Stimulated activated CD4-positive, alpha-beta T cell treated with anti-CD3 and anti-CD28 coated beads, Interleukin-4, amount 100 ng/mL, for 4 hours (primary cell): ENCODE data around the gene SGCA.

Experiments
- DNase-seq, 2 experiments: peaks; one replicate each; pipeline ENCODE4 v3.0.0-alpha.2; 2020

SGCA gene

DNA sequence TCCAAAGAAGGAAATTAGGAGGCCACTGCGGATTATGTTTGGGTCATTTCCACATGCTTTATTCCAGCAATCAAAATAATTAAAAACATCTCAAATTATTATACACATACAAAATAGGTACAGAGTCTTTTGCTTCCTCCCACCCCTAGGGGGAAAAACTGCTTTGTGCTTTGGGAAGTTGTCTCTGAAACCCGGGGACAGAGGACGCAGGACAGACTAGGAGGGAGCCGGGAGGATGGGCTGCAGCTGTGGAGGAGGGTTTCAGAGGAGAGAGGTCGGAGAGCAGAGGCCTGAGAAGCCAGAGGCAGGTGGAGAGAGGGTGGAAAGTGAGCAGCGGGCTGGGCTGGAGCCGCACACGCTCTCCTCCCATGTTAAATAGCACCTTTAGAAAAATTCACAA, 18.3 kb downstream of the SGCA start:
- DNase-seq = no peak

DNA sequence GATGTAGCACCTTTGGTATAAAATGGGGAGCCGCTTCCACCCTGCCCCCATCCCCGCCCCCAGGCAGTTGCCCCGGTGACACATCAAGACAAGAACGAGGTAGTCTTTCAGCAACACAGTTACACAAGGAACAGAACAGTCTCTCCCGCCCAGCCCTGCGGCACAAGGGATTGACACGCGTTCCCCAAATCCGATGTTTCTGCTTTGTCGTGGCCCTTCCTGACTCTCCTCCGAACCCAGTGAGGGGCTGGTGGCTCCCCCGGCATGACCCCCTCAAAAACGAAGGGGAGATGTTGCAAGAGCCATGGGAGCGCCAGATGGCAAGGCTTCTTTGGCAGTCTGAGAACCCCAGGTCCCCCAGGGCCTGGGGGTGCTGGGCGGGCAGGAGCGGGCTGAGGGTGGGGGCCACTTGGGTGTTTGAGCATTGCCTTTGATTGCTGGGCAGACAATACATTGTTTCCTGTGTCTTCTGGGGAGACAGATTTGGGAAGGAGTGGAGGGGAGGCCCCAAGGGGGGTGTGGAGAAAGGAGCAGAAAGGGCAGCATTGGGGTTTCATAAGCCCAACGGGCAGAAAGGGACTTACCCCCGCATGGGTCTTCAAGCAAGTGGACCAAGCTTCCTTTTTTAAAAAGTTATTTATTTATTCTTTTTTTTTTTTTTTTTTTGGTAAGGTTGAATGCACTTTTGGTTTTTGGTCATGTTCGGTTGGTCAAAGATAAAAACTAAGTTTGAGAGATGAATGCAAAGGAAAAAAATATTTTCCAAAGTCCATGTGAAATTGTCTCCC, 19.0 kb downstream of the SGCA start:
- no peak for DNase-seq

DNA sequence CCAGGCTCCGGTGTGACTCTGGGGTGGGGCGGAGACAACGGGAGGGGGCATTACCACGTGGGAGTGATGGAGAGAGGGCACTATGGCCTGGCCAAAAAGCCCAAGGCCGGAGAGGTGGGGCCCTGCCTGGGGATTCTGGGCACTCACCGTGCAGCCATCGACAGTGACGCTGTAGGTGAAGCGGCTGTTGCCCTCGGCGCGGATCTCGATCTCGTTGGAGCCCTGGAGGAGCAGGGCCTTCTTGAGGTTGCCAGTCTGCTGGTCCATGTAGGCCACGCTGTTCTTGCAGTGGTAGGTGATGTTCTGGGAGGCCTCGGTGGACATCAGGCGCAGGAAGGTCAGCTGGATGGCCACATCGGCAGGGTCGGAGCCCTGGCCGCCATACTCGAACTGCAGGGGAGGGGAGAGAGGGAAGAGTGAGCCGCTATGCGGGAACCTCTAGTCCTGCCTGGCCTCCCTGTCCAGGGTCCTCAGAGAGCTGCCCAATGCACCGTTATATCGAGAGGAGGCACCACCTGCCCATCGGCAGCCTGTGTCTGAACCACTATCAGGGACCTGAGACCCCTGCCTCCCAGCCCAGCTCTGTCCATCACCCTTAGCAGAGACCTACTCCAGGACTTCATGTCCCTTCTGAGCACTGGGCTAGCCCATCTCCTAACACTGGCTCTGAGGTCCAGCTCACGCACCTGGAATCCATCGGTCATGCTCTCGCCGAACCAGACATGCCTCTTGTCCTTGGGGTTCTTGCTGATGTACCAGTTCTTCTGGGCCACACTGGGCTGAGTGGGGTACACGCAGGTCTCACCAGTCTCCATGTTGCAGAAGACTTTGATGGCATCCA, 20.0 kb downstream of the SGCA start:
- DNase-seq = no peak

DNA sequence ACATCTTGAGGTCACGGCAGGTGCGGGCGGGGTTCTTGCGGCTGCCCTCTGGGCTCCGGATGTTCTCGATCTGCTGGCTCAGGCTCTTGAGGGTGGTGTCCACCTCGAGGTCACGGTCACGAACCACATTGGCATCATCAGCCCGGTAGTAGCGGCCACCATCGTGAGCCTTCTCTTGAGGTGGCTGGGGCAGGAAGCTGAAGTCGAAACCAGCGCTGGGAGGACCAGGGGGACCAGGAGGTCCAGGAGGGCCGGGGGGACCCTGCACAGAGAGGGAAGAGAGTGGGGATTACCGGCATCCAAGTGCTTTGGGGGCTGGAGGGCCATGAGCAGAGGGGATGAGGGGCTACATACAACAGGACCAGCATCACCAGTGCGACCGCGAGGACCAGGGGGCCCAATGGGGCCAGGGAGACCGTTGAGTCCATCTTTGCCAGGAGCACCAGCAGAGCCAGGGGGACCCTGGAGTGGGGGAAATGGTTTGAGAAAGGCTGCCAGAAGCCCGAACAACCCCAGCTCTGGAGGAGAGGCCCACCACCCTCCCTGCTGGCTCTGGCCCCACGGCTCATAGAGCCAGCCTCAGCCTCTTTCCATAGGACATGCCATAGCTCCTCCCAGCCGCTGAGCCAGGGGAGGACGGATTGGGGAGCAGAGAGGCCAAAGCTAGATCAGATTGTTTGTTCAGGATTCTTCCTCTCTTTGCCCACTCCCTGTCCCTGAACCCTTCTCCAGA, 21.0 kb downstream of the SGCA start:
- no peak for DNase-seq

DNA sequence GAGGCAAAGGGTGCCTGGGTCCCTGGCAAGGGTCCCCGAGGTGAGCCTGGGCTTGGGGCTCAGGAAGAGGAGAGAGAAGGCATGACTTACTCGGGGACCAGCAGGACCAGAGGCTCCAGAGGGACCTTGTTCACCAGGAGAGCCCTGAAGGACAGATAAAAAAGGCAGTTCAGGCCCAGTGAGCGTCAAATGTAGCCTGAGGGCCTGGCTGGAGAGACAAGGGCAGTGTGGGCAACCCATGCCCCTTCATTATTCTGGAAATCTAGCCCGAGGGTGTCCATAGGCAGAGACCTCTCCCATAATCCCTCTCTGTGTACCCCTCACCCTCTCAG, 21.6 kb downstream of the SGCA start:
- no peak for DNase-seq

DNA sequence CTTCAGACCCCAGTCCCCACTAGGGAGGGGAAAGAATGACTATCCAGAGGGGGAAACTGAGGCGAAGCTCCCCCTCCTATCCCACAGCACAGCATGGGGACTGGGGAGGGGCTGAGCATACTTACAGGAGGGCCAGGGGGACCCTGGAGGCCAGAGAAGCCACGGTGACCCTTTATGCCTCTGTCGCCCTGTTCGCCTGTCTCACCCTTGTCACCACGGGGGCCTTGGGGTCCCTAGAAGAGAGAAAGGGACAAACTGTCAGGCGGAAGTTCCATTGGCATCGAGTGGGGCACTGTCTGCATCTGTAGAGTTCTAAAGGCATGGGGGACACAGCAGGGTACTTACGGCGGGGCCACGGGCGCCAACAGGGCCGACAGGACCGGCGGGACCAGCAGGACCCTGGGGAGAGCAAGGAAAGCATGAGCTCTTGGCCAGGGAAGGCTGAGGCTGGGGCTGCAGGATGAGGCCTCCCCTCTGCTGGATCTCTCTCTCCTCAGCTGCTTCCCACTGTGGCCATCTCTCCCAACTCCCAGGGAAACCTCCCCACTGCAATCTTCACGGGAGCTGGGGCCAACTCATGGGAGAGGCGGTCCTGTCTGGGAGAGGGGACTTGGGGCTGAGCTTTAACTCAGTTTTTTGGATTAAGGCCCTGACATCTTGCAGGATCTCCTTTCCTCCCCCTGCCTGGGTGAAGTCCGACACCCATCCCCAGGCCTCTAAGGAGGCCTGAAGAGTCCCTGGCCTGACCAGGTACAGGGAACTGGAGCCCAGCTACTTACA, 22.1 kb downstream of the SGCA start:
- DNase-seq = no peak

DNA sequence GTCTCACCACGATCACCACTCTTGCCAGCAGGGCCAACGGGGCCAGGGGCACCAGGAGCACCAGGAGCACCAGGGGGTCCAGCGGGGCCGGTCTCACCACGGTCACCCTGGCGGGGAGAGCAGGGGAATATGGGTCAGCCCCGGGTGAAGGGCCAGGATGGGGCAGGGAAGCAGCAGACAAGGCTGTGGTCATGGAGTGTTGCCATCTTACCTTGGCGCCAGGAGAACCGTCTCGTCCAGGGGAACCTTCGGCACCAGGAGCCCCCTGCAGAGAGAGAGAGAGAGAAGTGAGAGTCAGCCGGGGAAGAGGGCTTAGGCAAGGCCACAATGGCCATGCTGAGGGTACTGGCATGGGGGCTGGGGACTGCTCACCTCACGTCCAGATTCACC, 22.7 kb downstream of the SGCA start:
- no peak for DNase-seq

DNA sequence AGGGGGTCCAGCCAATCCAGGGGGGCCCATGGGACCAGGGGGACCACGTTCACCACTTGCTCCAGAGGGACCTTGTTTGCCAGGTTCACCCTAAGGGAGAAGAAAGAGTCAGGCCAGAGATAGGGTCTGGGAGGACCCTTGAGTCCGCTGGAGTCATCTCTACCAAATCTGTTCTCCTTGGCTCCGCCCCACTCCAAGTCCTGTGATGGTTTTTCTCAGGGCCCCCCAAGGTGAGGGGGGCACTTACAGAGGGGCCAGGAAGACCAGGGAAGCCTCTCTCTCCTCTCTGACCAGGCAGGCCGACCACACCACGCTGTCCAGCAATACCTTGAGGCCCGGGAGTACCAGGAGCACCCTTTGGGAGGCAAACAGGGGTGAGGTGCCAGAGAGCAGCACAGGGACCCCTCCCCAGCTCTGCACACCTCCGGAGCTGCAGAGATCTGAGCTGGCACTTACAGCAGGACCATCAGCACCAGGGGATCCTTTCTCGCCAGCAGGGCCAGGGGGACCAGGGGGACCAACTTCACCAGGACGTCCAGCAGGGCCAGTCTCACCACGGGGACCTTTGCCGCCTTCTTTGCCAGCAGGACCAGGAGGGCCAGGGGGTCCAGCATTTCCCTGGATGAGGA, 23.2 kb downstream of the SGCA start:
- no peak for DNase-seq

DNA sequence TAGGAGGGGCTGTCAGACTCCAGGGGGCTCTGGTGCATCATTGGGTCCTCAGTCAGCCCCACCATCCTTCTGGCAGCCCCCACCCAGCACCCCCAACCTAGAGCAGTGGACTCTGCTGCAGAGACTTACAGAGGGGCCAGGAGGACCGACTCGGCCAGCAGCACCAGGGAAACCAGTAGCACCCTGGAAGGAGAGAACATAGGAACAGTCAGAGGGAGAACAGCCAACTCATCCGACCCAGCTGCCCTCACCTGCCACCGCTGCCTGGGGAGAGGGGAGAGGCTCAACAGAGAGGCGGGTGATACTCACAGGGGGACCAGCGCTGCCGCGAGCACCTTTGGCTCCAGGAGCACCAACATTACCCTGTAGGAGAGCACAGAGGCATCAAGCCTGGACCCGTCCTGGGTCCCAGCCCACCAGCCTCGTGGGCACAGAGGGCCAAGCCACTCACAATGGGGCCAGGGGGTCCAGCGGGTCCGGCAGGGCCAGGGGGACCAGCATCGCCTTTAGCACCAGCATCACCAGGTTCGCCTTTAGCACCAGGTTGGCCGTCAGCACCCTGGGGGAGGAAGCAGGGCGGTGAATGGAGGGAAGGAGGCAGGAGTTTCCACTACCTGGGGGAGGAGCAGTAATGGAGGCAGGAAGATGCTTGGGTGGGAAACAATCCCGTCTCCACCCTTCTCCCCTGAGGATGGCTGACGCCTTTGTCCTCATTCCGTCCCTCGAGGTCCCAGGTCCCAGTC, 23.9 kb downstream of the SGCA start:
- no peak for DNase-seq

DNA sequence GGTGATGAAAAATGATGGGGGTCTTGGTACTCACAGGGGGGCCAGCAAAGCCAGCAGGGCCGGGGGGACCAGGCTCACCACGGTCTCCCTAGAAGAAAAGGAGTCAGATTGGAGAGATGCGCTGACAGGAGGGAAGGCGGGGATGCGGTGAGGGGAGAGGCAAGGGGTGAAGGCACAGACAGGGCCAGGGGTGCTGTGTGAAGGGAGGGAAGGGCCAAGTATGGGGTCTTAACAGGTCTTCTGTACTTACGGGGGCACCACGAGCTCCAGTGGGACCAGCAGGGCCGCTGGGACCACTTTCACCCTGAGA, 24.4 kb downstream of the SGCA start:
- DNase-seq = no peak

DNA sequence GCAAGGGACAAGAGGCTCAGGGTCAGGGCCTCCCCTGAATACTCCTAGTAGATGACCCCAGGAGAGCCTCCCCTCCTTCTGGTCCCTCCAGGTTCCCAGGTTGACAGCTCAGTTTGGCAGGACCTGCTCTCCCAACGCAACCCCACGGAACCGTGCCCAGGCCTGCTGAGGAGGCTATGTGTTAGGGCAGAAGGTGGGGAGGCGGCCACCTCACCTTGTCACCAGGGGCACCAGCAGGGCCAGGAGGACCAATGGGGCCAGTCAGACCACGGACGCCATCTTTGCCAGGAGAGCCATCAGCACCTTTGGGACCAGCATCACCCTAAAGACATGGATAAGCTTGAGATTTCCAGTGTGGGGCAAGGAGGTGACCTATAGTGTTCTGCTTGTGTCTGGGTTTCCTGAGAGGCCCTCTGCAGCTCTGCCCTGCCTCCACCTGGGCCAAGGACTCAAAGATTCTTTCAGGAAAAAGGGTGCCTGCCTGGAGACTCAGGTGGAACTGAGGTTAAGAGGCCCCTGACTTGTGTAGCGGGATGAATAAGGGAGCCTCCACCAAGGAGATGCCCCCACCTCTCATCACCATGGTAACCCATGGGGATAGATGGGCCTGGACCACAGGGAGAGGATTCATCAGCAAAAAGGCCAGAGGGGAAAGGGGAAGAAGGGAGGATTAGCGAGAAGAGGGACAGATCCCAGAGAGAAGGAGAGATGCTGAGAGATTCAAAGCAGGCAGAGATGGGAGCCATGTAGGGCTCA, 25.0 kb downstream of the SGCA start:
- DNase-seq = no peak

DNA sequence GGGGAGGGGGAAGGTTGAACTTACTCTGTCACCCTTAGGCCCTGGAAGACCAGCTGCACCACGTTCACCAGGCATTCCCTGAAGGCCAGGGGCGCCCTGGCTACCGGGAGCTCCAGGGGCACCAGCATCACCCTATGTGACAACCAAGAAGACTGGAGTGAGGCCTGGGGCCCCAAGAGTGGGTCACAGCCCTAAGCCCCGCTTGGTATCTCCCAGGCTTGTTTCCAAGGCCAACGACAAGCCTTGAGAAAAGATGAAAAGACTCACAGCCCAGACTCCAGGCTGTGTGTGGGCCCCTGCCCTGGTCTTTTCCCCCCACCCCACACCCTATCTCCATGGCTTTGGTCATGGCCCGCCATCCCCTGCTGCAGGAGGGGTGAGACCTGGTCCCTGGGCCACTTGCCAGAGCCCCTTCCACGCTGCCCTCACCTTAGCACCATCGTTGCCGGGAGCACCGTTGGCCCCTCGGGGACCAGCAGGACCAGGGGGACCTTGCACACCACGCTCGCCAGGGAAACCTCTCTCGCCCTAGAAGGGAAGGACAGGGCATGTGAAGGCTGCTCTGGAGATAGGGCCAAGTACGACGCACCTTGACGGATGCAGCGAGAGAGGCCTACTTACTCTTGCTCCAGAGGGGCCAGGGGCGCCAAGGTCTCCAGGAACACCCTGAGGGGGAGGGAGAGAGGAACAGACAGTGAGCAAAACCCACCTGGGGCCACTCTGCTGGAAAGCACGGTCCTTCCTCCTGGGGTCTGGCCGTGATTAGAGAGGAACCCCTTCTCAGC, 25.7 kb downstream of the SGCA start:
- no peak for DNase-seq

DNA sequence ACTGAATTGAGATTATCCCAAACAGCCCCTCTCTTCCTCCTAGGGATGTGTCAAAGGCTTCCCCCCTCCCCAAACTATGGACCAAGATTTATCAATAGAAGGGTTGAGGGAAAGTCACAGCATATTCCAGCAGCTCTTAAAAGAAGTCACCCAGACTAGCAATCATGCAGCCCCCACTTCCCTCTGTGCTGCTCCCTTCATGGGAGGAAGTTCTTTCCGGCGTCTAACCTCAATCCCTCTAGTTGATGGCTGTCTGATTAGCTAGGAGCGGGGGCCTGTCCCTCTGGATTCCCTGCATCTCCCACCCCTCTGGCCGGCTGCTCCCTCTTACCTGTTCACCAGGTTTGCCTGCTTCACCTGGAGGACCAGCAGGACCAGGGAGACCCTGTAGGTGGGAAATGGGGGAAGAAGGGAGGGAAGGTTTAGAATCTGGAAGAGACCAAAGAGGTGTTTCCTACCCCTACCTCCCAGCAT, 26.4 kb downstream of the SGCA start:
- no peak for DNase-seq

DNA sequence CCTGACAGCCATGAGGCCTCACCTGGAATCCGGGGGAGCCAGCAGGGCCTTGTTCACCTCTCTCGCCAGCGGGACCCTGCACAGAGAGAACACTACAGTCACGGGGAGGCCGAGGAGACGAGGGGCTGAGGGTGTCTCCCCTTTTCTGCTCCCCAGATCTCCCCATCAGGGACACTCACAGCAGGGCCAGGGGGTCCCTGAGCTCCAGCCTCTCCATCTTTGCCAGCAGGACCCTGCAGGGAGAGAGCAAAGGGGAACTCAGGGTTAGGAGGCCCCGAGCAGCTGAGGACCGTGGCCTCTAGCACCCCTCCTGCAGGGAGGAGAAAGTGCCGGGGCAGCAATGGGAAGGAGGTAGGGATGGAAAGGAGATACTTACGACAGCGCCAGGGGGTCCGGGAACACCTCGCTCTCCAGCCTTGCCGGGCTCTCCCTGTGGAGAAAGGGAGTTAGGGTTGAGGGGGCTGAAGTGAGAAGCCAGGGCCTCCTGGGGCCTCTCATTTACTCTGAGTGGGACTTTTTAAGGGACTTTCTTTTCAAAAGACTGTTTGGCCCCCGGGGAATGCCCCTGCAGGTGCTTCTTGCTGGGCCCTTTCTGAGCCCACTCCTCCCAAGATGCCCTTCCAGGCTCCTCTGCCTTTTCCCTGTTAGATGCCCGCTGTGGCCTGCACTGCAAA, 26.9 kb downstream of the SGCA start:
- DNase-seq = no peak

DNA sequence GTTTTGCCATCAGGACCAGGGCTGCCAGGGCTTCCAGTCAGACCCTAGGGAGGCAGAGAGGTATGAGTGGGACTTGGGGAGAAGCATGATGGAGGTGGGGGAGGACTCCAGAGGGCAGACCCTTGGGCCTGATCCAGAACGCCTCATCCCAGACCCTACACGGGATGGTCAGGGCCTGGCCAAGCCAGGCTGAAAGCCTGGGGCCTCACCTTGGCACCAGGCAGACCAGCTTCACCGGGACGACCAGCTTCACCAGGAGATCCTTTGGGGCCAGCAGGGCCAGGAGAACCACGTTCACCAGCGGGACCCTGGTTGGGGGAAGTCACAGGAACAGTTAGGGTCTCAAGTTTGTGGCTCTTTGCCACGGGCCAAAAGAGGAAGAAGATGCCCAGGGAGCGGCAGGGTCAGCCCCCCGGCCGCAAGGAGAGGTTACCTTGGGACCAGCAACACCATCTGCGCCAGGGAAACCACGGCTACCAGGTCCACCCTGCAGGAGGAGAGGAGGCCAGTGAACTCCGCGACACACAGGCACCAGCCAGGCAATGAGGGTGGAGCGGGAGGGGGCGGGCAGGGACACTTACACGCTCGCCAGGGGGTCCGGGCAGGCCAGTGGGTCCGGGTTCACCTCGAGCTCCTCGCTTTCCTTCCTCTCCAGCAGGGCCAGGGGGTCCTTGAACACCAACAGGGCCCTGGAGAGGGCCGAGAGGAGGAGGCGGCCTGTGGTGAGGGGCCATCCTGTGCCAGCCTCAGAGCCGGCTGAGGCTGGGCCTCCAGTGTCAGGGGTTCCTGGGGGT, 28.5 kb downstream of the SGCA start:
- DNase-seq = no peak

DNA sequence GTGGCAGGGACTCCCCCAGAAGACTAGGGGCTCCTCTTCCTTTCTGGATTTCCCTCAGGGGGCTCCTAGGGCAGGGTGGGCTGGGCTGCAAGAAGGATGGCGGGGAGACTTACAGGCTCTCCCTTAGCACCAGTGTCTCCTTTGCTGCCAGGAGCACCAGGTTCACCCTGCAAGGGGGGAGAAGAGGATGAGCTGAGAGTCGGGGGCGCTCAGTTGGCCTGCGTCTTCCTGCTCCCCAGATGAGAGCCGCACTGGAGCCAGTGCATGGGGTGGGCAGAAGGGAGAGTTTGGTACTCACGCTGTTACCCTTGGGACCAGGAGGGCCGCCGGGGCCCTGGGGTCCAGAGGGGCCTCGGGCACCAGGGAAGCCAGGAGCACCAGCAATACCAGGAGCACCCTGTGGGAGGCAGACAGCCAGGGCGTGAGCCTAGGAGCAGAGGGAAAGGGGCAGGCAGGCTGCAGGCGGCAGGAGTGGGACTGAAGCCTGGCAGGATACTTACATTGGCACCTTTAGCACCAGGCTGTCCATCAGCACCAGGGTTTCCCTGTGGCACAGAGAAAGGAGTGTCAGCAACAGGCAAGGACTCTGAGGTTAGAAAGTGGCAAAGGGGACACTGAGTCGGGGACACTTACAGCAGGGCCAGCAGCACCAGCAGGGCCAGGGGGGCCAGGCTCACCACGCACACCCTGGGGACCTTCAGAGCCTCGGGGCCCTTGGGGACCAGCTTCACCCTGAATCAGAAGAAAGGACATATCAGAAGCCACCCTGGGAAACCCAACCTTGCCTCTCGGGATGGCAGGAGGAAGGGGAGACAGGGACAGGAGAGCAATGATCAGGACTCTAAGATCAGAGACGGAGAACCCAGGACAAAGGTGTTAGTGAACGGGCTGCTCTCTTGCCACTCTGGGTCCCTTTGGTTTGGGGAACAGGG, 29.4 kb downstream of the SGCA start:
- DNase-seq = no peak

DNA sequence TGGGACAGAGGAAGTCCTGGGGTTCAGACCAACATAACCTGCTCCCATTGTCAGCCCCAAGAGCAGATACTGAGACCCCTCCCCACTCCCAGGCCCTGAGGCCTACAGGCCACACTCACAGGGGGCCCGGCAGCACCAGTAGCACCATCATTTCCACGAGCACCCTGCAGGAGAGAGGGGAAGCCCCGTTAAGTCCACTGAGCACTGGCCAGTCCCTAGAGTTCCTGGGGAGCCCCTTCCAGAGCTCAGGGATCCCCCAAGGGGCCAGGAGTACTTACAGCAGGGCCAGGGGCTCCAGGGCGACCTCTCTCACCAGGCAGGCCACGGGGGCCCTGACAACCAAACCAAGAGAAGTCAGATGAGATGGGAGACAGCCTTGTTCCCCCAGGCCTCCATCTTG, 30.2 kb downstream of the SGCA start:
- no peak for DNase-seq

DNA sequence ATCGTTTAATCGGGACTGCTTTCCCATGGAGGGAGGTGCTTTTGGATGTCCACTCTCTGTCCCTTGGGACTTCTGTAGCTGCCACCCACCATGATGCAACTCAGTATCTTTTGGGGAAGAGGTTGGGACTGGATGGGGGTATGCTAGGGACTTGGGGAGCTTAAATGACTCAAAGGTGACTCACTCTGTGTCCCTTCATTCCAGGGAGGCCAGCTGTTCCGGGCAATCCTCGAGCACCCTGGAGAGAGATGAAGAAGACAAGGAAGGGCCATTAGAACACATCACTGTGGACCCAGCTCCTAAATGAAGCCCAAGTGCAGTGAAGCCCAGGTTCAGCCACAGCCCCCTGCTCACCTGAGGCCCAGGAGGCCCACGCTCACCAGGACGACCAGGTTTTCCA, 31.0 kb downstream of the SGCA start:
- no peak for DNase-seq
